ENCODE data around the gene CASZ1. TPM values are rescaled to one million over a fixed set of nuclear protein-coding genes. Genes with fewer than 3 reads are reported as not detected.

CASZ1 gene
- total RNA-seq, 4 donors from 2014 or later: 13.1 to 33.7 (median 20.9) TPM

- Histone ChIP-seq H3K4me1 (peaks cover 2 to 56% (median 11%) of the 10 kb centered on the region in 3 donors), H3K27ac (peak overlapping the region; percentile 46 to 82 (median 74)), H3K4me3 (peak overlapping the region in 1 of 4 donors; percentile 33), H3K9me3 (no peaks in the 10 kb centered on the region), H3K27me3 (no peaks in the 10 kb centered on the region), H3K36me3 (peaks cover 8 to 69% (median 18%) of the 10 kb centered on the region in 3 donors)
- WGBS, 2 donors: 57% methylated on average over 6 of the region's 15 CpGs; no CpG with 5 or more reads in 1 of the 2 donors
- TF ChIP-seq POLR2A (IDR thresholded peaks at IDR 0.05) (peak in 1 of 4 donors; percentile 46), CTCF (IDR thresholded peaks at IDR 0.05) (no peak)
- DNase-seq: no peak
- intact Hi-C loops (cut with DNase I): no loop called here
Observed at GRCh38 chr1:10663678-10664035, 132.8 kb downstream of the CASZ1 start.

- no peak for TF ChIP-seq POLR2A (IDR thresholded peaks at IDR 0.05)
- no peak for TF ChIP-seq CTCF (IDR thresholded peaks at IDR 0.05)
- peak overlapping the region; percentile 46 to 82 (median 74) for H3K27ac ChIP-seq
- peaks cover 2 to 50% (median 6%) of the 10 kb centered on the region in 3 donors for H3K4me1 ChIP-seq
- no peaks in the 10 kb centered on the region for H3K9me3 ChIP-seq
- no peak for DNase-seq
- peaks cover 8 to 75% (median 18%) of the 10 kb centered on the region in 3 donors for H3K36me3 ChIP-seq
- peak overlapping the region in 1 of 4 donors; percentile 33 for H3K4me3 ChIP-seq
- WGBS, 2 donors: 73 to 78% methylated on average over 11 to 16 of the region's 26 CpGs
- H3K27me3 ChIP-seq: no peaks in the 10 kb centered on the region
- intact Hi-C loops (cut with DNase I): no loop called here
Observed at GRCh38 chr1:10662824-10663677, 133.4 kb downstream of the CASZ1 start.

GRCh38 chr1:10662090-10662688 lies 134.3 kb downstream of the CASZ1 start:
- peaks cover 8 to 78% (median 18%) of the 10 kb centered on the region in 3 donors for H3K36me3 ChIP-seq
- TF ChIP-seq CTCF (IDR thresholded peaks at IDR 0.05): no peak
- no peak for TF ChIP-seq POLR2A (IDR thresholded peaks at IDR 0.05)
- WGBS, 2 donors: 94 to 95% methylated on average over 8 of the region's 8 CpGs
- H3K9me3 ChIP-seq: no peaks in the 10 kb centered on the region
- H3K4me3 ChIP-seq: no peak overlapping the region
- no peak for DNase-seq
- no peaks in the 10 kb centered on the region for H3K27me3 ChIP-seq
- H3K27ac ChIP-seq: no peak overlapping the region
- intact Hi-C loops (cut with DNase I): no loop called here
- H3K4me1 ChIP-seq: peaks cover 2 to 42% (median 6%) of the 10 kb centered on the region in 3 donors

GRCh38 chr1:10661453-10661852 lies 135.0 kb downstream of the CASZ1 start:
- peaks cover 2 to 34% (median 6%) of the 10 kb centered on the region in 3 donors for H3K4me1 ChIP-seq
- H3K9me3 ChIP-seq: no peaks in the 10 kb centered on the region
- H3K27me3 ChIP-seq: no peaks in the 10 kb centered on the region
- H3K27ac ChIP-seq: no peak overlapping the region
- peaks cover 10 to 82% (median 18%) of the 10 kb centered on the region in 3 donors for H3K36me3 ChIP-seq
- no peak overlapping the region for H3K4me3 ChIP-seq
- 85 to 91% methylated on average over 5 of the region's 5 CpGs for WGBS, 2 donors
- intact Hi-C loops (cut with DNase I): no loop called here
- TF ChIP-seq CTCF (IDR thresholded peaks at IDR 0.05) (no peak), POLR2A (IDR thresholded peaks at IDR 0.05) (no peak)
- DNase-seq: no peak

Measured in esophagus squamous epithelium (tissue), 5 donors.